ENCODE data around the gene ASPM. TPM values are rescaled to one million over a fixed set of nuclear protein-coding genes. Genes with fewer than 3 reads are reported as not detected.

The ASPM gene
- total and polyA plus RNA-seq, 9 of the 15 experiments (the other 6 are each of a cell fraction or from before 2014, with no cell fraction given) = 22.7 to 84.4 (median 46.4) TPM

DNA sequence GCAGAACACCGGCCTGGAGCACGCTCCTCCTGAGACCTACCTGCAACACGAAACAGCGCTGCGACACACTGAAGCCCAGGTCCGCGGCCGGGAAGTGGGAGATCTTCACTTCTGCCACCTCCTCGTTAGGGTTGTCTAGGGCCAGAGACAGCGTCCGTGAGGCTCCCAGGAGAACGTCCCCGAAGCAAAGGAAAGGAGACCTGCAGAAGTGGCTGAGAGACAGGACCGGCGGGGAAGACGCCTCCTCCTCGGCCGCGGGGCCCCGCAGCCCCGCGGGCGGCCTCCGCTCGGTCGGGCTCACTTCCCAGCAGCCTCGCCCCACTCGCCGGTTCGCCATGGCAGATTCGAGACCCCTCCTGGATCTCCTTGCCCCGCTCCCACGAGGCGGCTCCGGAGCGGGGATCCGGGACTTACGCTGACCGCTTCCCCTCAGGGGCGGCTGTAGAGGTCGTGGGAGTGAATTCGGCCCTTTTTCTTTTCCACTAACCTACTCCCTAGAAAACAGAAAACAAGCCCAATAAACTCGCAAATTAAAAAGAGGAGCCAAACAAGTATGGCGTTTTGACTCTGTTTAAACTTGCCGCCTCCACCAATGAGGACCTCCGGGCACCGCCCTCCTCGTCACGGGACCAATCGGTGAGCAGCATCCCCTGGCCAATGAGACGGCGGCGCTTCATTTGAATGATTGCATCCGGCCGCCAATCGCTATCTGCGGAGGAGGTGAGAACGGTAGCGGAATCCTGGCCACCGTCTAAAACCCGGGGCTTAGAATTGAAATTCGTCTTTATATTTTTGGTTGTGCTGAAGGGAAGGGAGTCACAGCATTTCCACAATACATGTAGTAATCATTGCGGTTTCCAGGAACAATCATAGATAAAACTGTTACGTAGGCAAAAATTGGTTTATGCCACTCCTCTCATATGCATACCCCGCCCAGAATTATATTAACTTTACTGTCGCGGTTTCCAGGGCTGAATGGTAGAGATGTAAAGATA lies at the start of gene ASPM (continued):
- peak; percentile 93 for TF ChIP-seq ASH1L (IDR thresholded peaks at IDR 0.05; ENCODE audit: borderline replicate concordance, low read depth, partially characterized antibody)
- TF ChIP-seq ELF2 (CRISPR knock-in tag; IDR thresholded peaks at IDR 0.05) = no peak
- no peak for TF ChIP-seq MEF2A (IDR thresholded peaks at IDR 0.05; ENCODE audit: control insufficient read depth, low read depth, low read length)
- peak; percentile 72; the same call in 1 of the 2 replicates for TF ChIP-seq NFRKB (IDR thresholded peaks at IDR 0.05; ENCODE audit: low read depth)
- no peak for TF ChIP-seq ZNF764 (CRISPR knock-in tag; IDR thresholded peaks at IDR 0.05; ENCODE audit: low read depth)
- peak; percentile 91 for TF ChIP-seq MAFG (tag; conservative IDR thresholded peaks at IDR 0.05)
- no peak for TF ChIP-seq CAMTA2 (CRISPR knock-in tag; conservative IDR thresholded peaks at IDR 0.05)
- no peak for TF ChIP-seq TRIM24 (IDR thresholded peaks at IDR 0.05)
- peak; percentile 93 for TF ChIP-seq RBFOX2 (IDR thresholded peaks at IDR 0.05; ENCODE audit: low read depth, low read length)
- TF ChIP-seq POLR2AphosphoS2 (IDR thresholded peaks at IDR 0.05; ENCODE audit: low read length) = no peak
- TF ChIP-seq HDAC1 (IDR thresholded peaks at IDR 0.05) = peak in 1 of 2 experiments; percentile 96; a peak in 2 of 4 replicates
- TF ChIP-seq CXXC5 (CRISPR knock-in tag; IDR thresholded peaks at IDR 0.05) = peak; percentile 56
- TF ChIP-seq HMGN3 (IDR thresholded peaks at IDR 0.05; ENCODE audit: borderline replicate concordance, extremely low read depth, insufficient read length, low read depth, low read length) = peak; percentile 52
- TF ChIP-seq TAF9B (IDR thresholded peaks at IDR 0.05; ENCODE audit: partially characterized antibody) = peak; percentile 61
- peak; percentile 46; the same call in 1 of the 2 replicates for TF ChIP-seq ZFX (CRISPR knock-in tag; IDR thresholded peaks at IDR 0.05)
- TF ChIP-seq, protein P1, sequence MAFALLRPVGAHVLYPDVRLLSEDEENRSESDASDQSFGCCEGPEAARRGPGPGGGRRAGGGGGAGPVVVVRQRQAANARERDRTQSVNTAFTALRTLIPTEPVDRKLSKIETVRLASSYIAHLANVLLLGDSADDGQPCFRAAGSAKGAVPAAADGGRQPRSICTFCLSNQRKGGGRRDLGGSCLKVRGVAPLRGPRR (CRISPR knock-in tag; IDR thresholded peaks at IDR 0.05) = no peak
- TF ChIP-seq PHF8 (IDR thresholded peaks at IDR 0.05; ENCODE audit: borderline replicate concordance, low read length) = peak; percentile 81; the same call in 1 of the 2 replicates
- 0 out of 2 replicates have a peak, but pooled peaks have one; percentile 61 for TF ChIP-seq TCF7L2 (IDR thresholded peaks at IDR 0.05; ENCODE audit: low read depth, low read length)
- TF ChIP-seq LCOR (CRISPR knock-in tag; IDR thresholded peaks at IDR 0.05) = peak; percentile 70
- peak; percentile 44; the same call in 1 of the 2 replicates for TF ChIP-seq SIN3B (IDR thresholded peaks at IDR 0.05; ENCODE audit: low read depth)
- peak; percentile 6; the same call in 1 of the 2 replicates for TF ChIP-seq ZNF431 (CRISPR knock-in tag; IDR thresholded peaks at IDR 0.05)
- TF ChIP-seq ATF3 (IDR thresholded peaks at IDR 0.05) = 0 out of 2 replicates have a peak, but pooled peaks have one; percentile 19
- no peak for TF ChIP-seq ATF3 (CRISPR knock-in tag; conservative IDR thresholded peaks at IDR 0.05)
- peak; percentile 65 for TF ChIP-seq FIP1L1 (IDR thresholded peaks at IDR 0.05; ENCODE audit: low read depth, low read length, poor library complexity, severe bottlenecking)
- peak; percentile 97 for TF ChIP-seq ZNF316 (IDR thresholded peaks at IDR 0.05)
